ENCODE results near the gene UBE2D4.
"Not testable (repeated sequence)": the region's sequence is repeated elsewhere in the genome, so short reads cannot be mapped to it uniquely, and the experiment has no call there.

The UBE2D4 gene

GRCh38 chr7:43925984-43926797 lies at the start of gene UBE2D4:
Gene UBE2D4 (plus strand): TSS chr7:43926436. CDS start chr7:43926533, 97 bp downstream.
- peak; percentile 67 to 78 for DNase-seq (ENCODE audit: low read depth in 2 of 2, low spot score in 1 of 2)

DNA sequence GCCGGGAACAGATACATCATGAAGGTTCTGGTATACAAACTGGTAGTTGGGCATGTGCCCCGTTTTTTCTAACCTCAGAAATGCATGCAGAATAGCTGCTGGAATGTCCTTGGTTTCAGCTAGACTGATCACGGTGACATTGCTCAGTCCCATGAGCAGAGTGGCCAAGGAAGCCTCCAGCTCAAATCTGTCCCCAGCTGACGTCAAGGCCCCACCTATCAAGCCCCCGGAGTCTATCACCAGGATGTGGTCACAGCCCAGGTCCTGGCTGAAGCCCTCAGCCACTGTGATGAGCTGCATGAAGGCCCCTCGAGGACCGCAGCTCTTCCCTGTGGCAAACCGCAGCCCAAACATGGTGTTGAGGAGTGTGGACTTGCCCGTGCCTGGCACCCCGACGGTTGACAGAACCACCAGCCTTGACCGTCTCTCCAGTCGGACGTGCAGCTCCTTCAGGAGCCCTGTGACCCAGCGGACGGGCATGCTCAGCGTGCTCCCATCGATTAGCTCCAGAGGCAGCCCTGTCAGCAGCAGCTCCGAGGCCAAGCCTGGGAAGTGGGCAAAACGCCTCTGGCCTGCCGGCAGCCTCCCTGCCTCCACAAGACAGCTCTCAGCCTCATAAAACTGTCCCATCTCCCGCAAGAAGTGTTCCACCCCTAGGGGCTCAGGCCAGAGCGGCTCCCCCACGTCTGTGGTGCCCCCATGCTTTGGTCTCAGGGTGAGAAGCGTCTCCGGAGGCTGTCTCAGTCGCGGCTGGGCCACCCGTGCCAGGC lies 49.1 kb upstream of the UBE2D4 start:
- no peak for DNase-seq (ENCODE audit: low read depth in 2 of 2, low spot score in 1 of 2)

- no peak for DNase-seq (ENCODE audit: low read depth in 2 of 2, low spot score in 1 of 2)
These were observed 48.0 kb upstream of the UBE2D4 start for GRCh38 chr7:43877968-43878864.

DNA sequence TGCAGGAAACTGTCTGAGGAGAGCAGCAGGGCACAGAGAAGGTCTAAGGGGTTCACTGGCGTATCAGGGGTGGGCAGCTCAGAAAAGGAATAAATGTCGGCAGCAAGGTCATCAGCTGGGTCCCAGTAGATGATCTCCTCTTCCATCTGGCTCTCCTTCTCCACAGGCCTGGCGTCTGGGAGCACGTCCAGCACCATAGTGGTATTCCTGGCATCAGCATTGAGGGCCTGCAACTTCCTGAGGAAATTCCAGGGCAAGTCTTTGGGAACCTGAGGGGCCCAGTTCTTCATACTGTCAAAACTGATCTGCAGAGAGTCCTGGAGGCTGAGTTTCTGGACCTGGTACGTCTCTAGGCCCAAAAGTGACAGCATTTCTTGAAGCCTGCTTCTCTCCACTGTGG lies 47.4 kb upstream of the UBE2D4 start:
- DNase-seq (ENCODE audit: low read depth in 2 of 2, low spot score in 1 of 2): no peak

DNA sequence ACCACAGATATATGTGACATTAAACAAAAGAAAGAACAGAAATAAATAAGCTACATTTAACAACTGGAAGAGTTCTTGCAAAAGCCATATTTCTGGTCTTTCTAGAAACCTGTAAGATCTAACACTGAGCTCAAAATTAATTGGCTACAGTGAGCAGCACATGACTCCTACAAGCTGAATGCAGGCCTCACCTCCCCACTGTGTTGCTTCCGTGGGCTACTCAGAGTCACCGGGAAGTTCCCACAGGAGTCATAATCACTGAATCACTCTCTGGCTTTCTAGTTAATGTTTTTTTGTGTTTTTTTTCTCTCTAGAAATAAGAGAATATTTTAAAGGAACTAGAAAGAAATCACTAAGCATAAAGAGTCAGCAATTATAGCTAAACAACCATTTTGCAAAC lies 46.8 kb upstream of the UBE2D4 start:
- no peak for DNase-seq (ENCODE audit: low read depth in 2 of 2, low spot score in 1 of 2)

GRCh38 chr7:43880596-43880995 lies 45.6 kb upstream of the UBE2D4 start:
- no peak for DNase-seq (ENCODE audit: low read depth in 2 of 2, low spot score in 1 of 2)

GRCh38 chr7:43884209-43884608 lies 42.0 kb upstream of the UBE2D4 start:
- no peak for DNase-seq (ENCODE audit: low read depth in 2 of 2, low spot score in 1 of 2)

- DNase-seq (ENCODE audit: low read depth in 2 of 2, low spot score in 1 of 2): no peak
These were observed 41.6 kb upstream of the UBE2D4 start for GRCh38 chr7:43884617-43885016.

- no peak for DNase-seq (ENCODE audit: low read depth in 2 of 2, low spot score in 1 of 2)
These were observed 37.0 kb upstream of the UBE2D4 start for GRCh38 chr7:43888993-43889945.

DNA sequence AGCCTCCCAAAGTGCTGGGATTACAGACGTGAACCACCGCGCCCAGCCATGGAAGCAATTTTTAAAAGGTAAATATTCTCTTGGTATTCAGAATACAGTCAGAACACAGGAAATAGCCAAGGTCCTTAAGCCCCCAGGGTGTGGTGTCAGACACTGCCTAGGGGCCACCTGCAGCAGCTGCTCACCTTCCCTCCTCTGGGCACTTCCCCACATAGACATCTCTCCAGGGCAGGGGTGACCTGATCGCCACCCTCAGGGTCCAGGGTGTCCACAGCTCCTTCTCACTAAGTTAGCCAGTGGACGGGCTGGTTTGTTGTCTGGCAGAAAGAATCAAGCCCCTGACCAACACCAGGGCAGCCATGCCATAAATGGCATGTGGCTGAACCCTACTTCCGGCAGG lies 35.8 kb upstream of the UBE2D4 start:
- DNase-seq (ENCODE audit: low read depth in 2 of 2, low spot score in 1 of 2): no peak

- DNase-seq (ENCODE audit: low read depth in 2 of 2, low spot score in 1 of 2): no peak
These were observed 34.9 kb upstream of the UBE2D4 start for GRCh38 chr7:43891069-43891955.

DNA sequence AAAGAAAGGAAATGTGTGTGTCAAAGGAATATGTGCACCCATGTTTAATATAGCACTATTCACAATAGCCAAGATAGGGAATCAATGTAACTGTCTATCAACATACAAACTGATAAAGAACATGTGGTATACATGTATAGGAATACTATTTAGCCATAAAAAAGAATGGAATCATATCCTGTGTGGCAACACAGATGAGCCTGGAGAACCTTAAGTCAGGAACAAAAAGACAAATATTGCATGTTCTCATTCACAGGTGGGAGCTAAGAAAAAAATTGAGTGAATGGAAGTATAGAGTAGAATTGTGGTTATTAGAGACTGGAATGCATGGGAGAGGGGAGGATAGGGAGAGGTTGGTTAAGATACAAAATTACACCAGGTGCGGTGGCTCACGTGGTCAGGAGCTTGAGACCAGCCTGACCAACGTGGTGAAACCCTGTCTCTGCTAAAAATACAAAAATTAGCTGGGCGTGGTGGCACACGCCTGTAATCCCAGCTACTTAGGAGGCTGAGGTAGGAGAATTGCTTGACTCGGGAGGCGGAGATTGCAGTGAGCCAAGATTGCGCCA lies 30.3 kb upstream of the UBE2D4 start:
- DNase-seq (ENCODE audit: low read depth in 2 of 2, low spot score in 1 of 2): no peak

DNA sequence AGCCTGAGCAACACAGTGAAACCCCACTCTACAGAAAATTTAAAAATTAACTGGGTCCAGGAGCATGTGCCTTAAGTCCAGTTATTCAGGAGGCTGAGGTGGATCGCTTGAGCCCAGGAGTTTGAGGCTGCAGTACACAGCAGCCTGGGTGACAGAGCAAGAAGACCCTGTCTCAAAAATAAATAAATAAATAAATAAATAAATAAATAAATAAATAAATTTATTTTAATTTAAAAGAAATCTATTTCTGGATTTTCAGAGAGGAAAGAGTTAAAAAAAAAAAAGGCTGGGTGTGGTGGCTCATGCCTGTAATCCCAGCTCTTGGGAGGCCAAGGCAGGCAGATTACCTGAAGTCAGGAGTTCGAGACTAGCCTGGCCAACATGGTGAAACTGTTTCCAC lies 27.7 kb upstream of the UBE2D4 start:
- not testable (repeated sequence) for DNase-seq (ENCODE audit: low read depth in 2 of 2, low spot score in 1 of 2)

DNA sequence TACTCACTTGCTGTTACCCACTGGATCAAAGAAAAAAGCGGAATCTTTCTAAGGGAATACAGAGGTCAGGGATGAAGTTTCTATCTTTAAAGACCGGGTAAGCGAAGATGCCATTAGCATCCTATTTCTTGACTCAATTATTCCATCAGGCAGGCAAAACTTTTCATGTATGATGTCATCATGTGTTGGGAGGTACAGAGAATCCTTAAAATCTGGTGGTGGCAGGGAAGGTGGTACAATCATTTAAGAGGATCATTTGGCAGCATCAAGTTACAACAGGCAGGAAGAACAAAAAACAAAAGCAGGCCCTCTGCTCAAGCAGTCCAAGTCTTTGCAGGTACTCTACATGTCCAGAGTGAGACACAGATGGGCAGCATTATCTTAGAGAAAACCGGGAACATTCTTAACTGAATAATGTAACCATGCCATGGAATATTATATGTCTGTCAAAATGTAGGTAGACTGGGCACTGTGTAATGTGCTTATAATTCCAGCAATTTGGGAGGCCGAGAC lies 23.6 kb upstream of the UBE2D4 start:
- DNase-seq (ENCODE audit: low read depth in 2 of 2, low spot score in 1 of 2): no peak

GRCh38 chr7:43904533-43905208 lies 21.6 kb upstream of the UBE2D4 start:
- DNase-seq (ENCODE audit: low read depth in 2 of 2, low spot score in 1 of 2): no peak

- DNase-seq (ENCODE audit: low read depth in 2 of 2, low spot score in 1 of 2): no peak
These were observed 20.9 kb upstream of the UBE2D4 start for GRCh38 chr7:43905209-43905946.

GRCh38 chr7:43905956-43906330 lies 20.3 kb upstream of the UBE2D4 start:
- DNase-seq (ENCODE audit: low read depth in 2 of 2, low spot score in 1 of 2): no peak

All from stimulated activated CD8-positive, alpha-beta memory T cell treated with anti-CD3 and anti-CD28 coated beads, Interleukin-4, amount 100 ng/mL, for 1 hour (primary cell).